Upper lobe of right lung (tissue), 1 donor: ENCODE results near the gene B3GNT5. TPM values are rescaled to one million over a fixed set of nuclear protein-coding genes. Genes with fewer than 3 reads are reported as not detected.

Experiments
- ATAC-seq: fragments of 200-7000 bp; cut with Tn5 transposase; one replicate; pipeline ENCODE4 v1.9.1; 2020; ENCODE audit warnings: mild to moderate bottlenecking, moderate library complexity
- DNase-seq: peaks from one replicate; pipeline ENCODE4 v3.0.0-alpha.2; 2020
- H3K27ac ChIP-seq: fragments of 200-600 bp; one replicate; pipeline ENCODE4 v1.8.0; 2022
- H3K27me3 ChIP-seq: fragments of 200-600 bp; one replicate; pipeline ENCODE4 v1.8.0; 2022; ENCODE audit warnings: mild to moderate bottlenecking
- H3K36me3 ChIP-seq: fragments of 200-600 bp; one replicate; pipeline ENCODE4 v1.8.0; 2022
- H3K4me1 ChIP-seq: fragments of 200-600 bp; one replicate; pipeline ENCODE4 v1.8.0; 2022
- H3K4me3 ChIP-seq: fragments of 200-600 bp; one replicate; pipeline ENCODE4 v1.8.0; 2022; ENCODE audit warnings: mild to moderate bottlenecking
- H3K9me3 ChIP-seq: fragments of 200-600 bp; one replicate; pipeline ENCODE4 v1.8.0; 2022
- intact Hi-C: fragments of 100-400 bp; cut with DNase I; formaldehyde crosslinking; loops from one replicate; pipeline ENCODE4 v1.11.0; 2022
- total RNA-seq: library from RNA; stranded (reverse); fragmentation: NEBNext Ultra II Directional; extraction: Animal tissue kit (Norgen Biotek cat#: 25700); gene quantifications from one replicate; pipeline ENCODE4 v1.2.1, GENCODE V29; 2021
- TF ChIP-seq, protein P1 (sequence below): fragments of 200-600 bp; IDR thresholded peaks from one replicate; pipeline ENCODE4 v1.8.0; 2022; ENCODE audit warnings: antibody characterized with exemption
- donor health status: DM: no; HTN: yes; CAD: no; lungs with severe emphysema.

B3GNT5 gene
- total RNA-seq, 1 donor from 2014 or later, result 31.0 TPM

- no peak overlapping the region for H3K4me3 ChIP-seq
- DNase-seq (peak; percentile 89), ATAC-seq (peak; percentile 97)
- TF ChIP-seq, protein P1, sequence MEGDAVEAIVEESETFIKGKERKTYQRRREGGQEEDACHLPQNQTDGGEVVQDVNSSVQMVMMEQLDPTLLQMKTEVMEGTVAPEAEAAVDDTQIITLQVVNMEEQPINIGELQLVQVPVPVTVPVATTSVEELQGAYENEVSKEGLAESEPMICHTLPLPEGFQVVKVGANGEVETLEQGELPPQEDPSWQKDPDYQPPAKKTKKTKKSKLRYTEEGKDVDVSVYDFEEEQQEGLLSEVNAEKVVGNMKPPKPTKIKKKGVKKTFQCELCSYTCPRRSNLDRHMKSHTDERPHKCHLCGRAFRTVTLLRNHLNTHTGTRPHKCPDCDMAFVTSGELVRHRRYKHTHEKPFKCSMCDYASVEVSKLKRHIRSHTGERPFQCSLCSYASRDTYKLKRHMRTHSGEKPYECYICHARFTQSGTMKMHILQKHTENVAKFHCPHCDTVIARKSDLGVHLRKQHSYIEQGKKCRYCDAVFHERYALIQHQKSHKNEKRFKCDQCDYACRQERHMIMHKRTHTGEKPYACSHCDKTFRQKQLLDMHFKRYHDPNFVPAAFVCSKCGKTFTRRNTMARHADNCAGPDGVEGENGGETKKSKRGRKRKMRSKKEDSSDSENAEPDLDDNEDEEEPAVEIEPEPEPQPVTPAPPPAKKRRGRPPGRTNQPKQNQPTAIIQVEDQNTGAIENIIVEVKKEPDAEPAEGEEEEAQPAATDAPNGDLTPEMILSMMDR, result no peak
- H3K27ac ChIP-seq, result peak overlapping the region; percentile 32
- no peaks in the 10 kb centered on the region for H3K36me3 ChIP-seq
- H3K4me1 ChIP-seq, result peaks cover 10% of the 10 kb centered on the region
- no peaks in the 10 kb centered on the region for H3K9me3 ChIP-seq
- no peaks in the 10 kb centered on the region for H3K27me3 ChIP-seq
- intact Hi-C loops, result no loop called here
These were observed 32.9 kb downstream of the B3GNT5 start for GRCh38 chr3:183285828-183286457.

DNA sequence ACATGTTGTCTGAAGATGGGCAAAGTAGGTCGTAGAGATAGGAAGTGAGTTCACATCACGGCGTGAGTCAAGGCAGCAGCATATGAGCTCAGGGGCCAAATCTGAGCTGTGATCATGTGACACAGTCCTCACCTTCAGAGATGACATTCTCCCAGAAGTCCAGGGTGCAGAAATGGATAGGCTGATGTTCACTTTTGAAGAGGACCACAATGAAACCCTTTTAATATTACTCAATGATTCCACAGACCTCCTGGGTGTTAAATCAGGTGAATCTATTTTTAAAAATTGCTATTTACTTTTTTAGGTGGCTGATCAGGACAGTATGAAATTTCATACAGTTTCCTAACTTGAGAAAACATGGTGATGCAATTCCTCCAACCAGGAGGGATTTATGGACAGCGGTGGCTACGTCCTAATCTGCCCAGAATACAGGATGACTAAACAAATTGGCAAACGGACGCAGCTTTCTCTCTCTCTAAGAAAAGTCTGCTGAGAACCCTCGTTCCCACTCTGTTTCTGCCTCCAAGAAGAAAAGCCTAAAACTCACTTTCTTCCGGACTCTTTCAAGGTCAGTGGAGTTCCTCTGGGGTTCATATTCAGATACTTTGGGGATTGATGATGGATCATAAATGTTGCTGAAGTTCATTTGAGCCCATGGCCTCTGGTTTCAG, 34.4 kb downstream of the B3GNT5 start:
- TF ChIP-seq, protein P1, result no peak
- no peak overlapping the region for H3K4me3 ChIP-seq
- no peaks in the 10 kb centered on the region for H3K27me3 ChIP-seq
- no peaks in the 10 kb centered on the region for H3K9me3 ChIP-seq
- ATAC-seq (no peak), DNase-seq (no peak)
- intact Hi-C loops, result no loop called here
- no peak overlapping the region for H3K27ac ChIP-seq
- no peaks in the 10 kb centered on the region for H3K36me3 ChIP-seq
- H3K4me1 ChIP-seq, result peaks cover 10% of the 10 kb centered on the region

GRCh38 chr3:183288117-183288516, 35.1 kb downstream of the B3GNT5 start:
- no peak overlapping the region for H3K27ac ChIP-seq
- no peaks in the 10 kb centered on the region for H3K9me3 ChIP-seq
- DNase-seq, result no peak
- no peak overlapping the region for H3K4me3 ChIP-seq
- H3K27me3 ChIP-seq, result no peaks in the 10 kb centered on the region
- intact Hi-C loops, result no loop called here
- no peak for ATAC-seq
- H3K4me1 ChIP-seq, result peaks cover 10% of the 10 kb centered on the region
- TF ChIP-seq, protein P1, result no peak
- H3K36me3 ChIP-seq, result no peaks in the 10 kb centered on the region

GRCh38 chr3:183290216-183290615, 37.2 kb downstream of the B3GNT5 start:
- intact Hi-C loops, result no loop called here

DNA sequence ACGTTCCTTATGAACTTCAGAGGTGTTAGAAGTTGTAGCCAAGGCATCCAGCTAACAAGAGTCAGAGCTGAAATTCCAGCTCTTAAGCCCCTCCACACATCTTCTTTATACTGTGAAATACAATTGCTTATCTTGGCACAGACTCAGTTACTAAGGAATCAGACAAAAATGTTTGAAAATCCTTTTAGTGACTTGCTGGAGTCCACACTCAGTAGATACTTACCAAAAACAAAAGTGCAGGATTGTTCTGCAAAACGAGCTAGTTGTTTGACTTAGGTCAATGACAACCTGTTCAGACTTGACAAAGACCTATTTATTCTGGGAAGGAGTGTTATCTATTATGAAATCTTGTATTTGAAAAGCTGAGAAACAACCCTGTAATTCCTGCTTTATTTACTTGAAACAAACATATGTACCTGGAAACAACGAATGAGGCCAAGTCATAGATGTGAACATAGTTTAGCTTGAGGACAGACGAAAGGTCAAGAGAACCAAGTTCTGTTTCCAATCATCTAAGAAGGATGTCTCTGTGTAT, 38.5 kb downstream of the B3GNT5 start:
- TF ChIP-seq, protein P1, result no peak
- DNase-seq, result no peak
- no peak overlapping the region for H3K4me3 ChIP-seq
- H3K27me3 ChIP-seq, result no peaks in the 10 kb centered on the region
- peaks cover 5% of the 10 kb centered on the region for H3K4me1 ChIP-seq
- H3K36me3 ChIP-seq, result no peaks in the 10 kb centered on the region
- no peak for ATAC-seq
- no peaks in the 10 kb centered on the region for H3K9me3 ChIP-seq
- no peak overlapping the region for H3K27ac ChIP-seq
- intact Hi-C loops, result no loop called here

More at GRCh38 chr3:183290216-183290615, 37.2 kb downstream of the B3GNT5 start:
- H3K9me3 ChIP-seq, result no peaks in the 10 kb centered on the region
- no peak for DNase-seq
- H3K27ac ChIP-seq, result no peak overlapping the region
- H3K27me3 ChIP-seq, result no peaks in the 10 kb centered on the region
- H3K4me1 ChIP-seq, result peaks cover 5% of the 10 kb centered on the region
- TF ChIP-seq, protein P1, result no peak
- no peaks in the 10 kb centered on the region for H3K36me3 ChIP-seq
- no peak overlapping the region for H3K4me3 ChIP-seq
- no peak for ATAC-seq
